Colon (tissue), 2 donors: ENCODE measurements around the gene SCFD2.
A peak's percentile ranks its signal among the peaks of the same experiment; 100 is the strongest.
"Not testable (repeated sequence)": the region's sequence is repeated elsewhere in the genome, so short reads cannot be mapped to it uniquely, and the experiment has no call there.

ENCODE experiments used
- FAIRE-seq: peaks from 2 replicates; lab custom pipeline; 2012; peaks lifted over from hg19 to GRCh38; lab: Jason Lieb, UNC
- donor health status: control.
- donor health status: control.

SCFD2 gene

GRCh38 chr4:53238352-53238751 is 127.5 kb downstream of the SCFD2 start:
- FAIRE-seq: not testable (repeated sequence)

DNA sequence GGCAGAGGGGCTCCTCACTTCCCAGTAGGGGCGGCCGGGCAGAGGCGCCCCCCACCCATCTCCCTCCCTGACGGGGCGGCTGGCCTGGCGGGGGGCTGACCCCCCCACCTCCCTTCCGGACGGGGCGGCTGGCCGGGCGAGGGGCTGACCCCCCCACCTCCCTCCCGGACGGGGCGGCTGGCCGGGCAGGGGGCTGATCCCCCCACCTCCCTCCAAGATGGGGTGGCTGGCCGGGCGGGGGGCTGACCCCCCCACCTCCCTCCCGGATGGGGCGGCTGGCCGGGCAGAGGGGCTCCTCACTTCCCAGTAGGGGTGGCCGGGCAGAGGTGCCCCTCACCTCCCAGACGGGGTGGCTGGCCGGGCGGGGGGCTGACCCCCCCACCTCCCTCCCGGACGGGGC is 128.1 kb downstream of the SCFD2 start:
- not testable (repeated sequence) for FAIRE-seq

DNA sequence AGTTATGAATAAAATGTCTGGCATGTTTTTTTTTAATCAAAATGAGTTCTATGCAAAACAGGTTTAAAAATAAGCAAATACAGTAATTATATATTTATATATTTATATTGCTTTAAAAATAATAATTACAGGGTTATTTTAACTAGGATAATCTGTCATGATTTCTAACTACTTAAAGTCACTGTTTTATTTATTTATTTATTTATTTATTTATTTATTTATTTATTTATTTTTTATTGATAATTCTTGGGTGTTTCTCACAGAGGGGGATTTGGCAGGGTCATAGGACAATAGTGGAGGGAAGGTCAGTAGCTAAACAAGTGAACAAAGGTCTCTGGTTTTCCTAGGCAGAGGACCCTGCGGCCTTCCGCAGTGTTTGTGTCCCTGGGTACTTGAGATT is 129.2 kb downstream of the SCFD2 start:
- FAIRE-seq: peak; percentile 47

DNA sequence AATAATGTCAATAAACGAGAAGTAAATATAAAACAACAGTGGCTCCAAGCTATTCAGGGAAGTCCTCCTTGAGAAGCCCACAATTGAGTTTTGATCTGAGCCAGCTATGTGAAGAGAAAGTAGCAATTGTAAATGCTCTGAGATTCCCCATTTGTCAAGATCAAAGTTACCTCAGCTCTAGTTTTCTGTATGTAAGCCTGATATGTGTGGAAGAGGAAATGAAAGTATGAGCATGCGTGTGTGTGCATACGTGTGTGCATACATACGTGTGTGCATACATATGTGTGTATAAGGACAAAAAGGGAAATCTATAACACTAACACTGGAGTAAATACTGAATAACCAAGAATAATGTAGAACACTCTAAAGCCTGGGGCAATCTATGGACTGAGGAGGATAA is 130.3 kb downstream of the SCFD2 start:
- FAIRE-seq: no peak

DNA sequence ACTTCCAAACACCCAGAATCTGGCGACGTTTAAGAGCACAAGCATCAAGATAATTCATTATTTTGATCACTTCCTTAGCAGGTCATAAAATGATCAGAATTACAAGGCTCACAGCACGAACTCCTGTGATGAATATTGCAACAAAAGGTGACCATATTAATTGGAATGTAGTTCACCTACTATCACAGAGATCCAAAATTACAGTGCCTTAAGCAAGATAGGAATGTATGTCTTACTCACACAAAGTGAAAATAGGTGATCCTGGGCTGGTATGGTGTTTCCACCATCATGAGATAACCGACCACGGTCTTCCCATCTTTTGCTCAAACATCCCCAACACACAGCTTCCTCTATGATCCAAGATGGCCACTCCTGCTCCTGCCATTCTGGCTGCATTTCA is 131.2 kb downstream of the SCFD2 start:
- FAIRE-seq: no peak

- no peak for FAIRE-seq
Observed at GRCh38 chr4:53234111-53234510, 131.8 kb downstream of the SCFD2 start.

- no peak for FAIRE-seq
Observed at GRCh38 chr4:53233114-53233795, 132.6 kb downstream of the SCFD2 start.

DNA sequence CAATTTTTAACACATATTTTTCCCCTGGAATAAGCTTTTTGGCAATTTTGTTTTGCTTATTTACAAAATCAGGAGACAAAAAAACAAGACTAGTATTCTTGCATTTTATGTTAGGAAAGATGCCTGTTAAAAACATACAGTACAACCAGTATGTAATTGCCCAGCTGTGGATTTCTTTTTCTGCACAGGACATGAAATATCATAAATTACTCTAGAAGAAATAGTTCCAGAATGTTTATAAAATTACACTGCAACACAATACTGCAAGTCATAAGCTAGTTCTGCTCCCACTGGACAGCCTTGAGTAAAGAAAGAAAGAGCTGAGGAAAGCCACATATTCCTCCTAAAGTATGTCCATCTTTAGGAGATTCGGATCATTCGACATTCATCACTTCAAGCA is 133.5 kb downstream of the SCFD2 start:
- no peak for FAIRE-seq

DNA sequence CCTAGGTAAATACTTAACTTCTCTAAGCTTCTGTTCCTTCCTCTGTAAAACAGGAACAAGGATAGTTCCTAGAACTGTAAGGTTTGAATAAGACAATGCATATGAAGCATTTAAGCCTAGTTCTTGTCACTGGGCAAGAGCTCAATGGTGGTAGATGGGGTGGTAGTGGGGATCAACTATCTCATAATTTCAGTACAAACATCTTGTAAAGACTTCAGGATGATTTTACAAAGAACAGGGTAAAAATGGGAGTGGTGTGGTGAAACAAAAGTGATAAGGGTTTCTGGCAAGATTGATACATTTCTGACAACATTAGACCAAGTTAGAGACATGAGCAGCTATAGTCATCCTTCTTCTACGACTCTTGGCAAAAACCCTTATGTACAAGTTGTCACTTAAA is 137.8 kb downstream of the SCFD2 start:
- no peak for FAIRE-seq

GRCh38 chr4:53227451-53227850 is 138.4 kb downstream of the SCFD2 start:
- no peak for FAIRE-seq

DNA sequence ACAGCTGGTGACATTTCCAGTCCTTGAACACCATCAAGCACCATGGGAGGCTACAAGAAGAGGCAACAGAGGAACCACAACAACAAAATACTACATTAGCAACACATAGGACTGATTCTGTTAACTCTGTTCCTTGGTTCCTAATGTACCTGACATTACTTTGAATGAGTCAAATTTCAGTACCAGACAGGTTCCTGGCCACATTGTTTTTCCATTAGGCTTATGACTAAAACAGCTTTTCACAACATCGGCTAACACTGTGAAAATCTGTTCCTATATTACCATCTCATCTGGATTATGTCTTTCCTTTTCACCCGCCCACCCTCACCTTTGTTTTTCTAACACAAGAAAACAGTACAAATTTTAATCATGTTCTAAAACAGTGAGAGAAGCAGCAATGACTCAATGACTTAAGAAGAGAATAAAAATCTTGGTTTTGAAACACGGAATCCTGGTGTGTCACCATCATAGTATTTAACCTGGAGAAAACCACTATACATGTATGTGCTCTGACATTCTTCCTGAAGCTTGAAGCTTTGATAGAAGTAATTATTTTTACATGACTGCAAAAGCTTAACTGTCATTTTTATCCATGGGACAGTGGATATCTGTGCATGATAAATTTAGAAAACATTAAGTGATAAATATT is 143.9 kb downstream of the SCFD2 start:
- FAIRE-seq: no peak

- FAIRE-seq: not testable (repeated sequence)
Observed at GRCh38 chr4:53219148-53219547, 146.7 kb downstream of the SCFD2 start.

- FAIRE-seq: no peak
Observed at GRCh38 chr4:53208753-53209152, 157.1 kb downstream of the SCFD2 start.

- no peak for FAIRE-seq
Observed at GRCh38 chr4:53205970-53206369, 159.9 kb downstream of the SCFD2 start.

DNA sequence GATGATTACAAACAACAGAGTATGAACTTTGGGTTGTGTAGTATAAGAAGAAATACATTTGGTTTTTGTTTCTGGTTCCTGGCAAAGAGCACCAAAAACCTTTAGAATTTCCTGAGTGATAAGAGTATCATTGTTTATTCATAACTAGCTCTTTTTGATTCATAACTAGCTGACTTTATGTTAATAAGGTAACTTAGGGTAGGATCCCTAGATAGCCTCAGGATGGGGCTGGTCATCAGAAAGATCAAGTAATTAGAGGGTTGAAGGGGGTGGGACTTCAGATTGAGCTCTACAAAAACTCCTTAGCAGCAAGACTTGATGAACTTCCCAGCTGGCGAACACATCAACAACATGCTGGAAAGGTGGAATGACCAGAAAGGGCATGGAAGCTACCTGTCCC is 166.5 kb downstream of the SCFD2 start:
- no peak for FAIRE-seq

DNA sequence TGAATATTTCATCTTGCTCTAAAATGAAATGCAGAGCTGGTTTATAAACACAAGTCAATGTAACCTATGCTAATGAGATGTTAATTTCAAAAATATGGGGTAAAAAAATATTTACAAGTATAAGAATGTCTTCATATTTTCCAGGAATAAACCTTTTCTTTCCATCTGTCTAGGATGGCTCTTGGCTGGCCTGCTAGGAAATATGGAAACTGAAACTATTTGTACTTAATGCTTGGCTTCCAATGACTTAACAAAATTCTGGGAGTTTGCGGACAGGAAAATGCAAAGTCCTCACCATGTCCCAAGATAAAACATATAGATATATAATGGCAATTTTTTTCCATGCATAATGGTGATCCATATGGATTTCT is 168.1 kb downstream of the SCFD2 start:
- FAIRE-seq: peak; percentile 74

DNA sequence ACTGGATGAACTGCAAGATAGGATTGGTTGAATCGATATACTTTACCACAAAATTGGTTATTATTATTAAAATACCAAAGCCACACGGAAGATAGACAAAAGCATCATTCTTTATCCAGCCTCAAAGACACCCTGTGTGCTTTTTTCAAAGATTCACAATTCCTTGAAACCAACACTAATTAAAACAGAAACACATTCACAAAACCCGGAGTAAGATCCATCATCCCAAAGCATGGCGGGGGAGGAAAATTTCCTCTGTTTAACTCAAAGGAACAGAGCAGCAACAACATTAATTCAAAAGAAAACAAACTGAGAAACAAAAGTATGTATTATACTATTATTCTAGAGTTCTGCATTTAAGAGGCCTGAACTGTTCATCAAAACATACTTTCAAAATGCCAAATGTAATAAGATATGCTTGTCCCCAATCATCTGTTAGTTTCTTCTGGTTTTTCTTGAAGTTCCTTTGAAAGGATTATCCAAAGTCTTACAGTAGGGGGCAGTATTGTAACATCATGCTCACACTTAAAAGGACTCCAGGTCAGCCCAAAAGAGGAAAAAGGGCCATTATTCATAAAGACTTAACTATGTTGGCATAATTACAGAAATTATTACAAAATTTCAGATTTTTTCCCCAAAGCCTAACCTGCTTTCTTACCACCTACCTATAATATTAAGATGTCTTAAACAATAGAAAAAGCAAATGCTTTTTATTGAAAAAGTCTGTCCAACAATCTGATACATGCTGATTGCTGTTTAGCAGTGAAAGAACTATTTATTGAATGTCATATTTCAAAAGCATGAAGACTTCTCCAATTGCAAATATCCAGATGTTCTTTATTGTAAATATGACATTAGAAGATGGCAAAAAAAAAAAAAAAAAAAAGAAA is 168.7 kb downstream of the SCFD2 start:
- peak; percentile 71 for FAIRE-seq

- FAIRE-seq: no peak
Observed at GRCh38 chr4:53195815-53196661, 169.8 kb downstream of the SCFD2 start.

- no peak for FAIRE-seq
Observed at GRCh38 chr4:53194727-53195126, 171.1 kb downstream of the SCFD2 start.

GRCh38 chr4:53193111-53193510 is 172.8 kb downstream of the SCFD2 start:
- FAIRE-seq: no peak

- FAIRE-seq: no peak
Observed at GRCh38 chr4:53192496-53192895, 173.4 kb downstream of the SCFD2 start.

DNA sequence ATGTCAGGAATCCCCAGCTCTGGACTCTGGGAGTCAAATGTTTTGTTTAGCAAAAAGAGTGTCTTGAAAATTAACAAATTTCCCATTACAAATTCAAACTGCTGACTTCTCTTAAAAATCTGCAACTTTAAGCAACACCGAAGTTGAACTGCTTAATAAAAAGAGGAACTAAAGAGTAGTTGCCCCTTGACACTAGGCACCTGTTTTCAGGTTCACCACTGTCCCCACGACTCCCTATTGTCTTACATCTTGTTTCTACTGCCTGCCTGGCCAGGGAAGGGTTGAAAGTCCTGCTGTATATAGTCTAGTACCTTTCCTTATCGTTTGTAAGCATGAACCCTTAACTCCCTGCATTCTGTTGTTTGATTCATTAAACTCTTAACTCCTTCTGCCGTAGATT is 173.9 kb downstream of the SCFD2 start:
- FAIRE-seq: no peak
